Breast epithelium (tissue), 3 donors: ENCODE measurements around the gene IGF2BP1.

Experiments used
- POLR2A ChIP-seq: fragments of 450-650 bp; IDR thresholded peaks from one replicate; pipeline ENCODE4 v1.6.1; 2016; ENCODE audit warnings: antibody characterized with exemption, mild to moderate bottlenecking, moderate library complexity
- TF ChIP-seq, protein P1 (sequence below), 3 donors: fragments of 450-650 bp; IDR thresholded peaks; one replicate each; pipeline ENCODE4 v1.5.1; 2016 to 2017; ENCODE audit warnings: antibody characterized with exemption in 3 of 3, mild to moderate bottlenecking in 3 of 3, moderate library complexity in 3 of 3

DNA sequence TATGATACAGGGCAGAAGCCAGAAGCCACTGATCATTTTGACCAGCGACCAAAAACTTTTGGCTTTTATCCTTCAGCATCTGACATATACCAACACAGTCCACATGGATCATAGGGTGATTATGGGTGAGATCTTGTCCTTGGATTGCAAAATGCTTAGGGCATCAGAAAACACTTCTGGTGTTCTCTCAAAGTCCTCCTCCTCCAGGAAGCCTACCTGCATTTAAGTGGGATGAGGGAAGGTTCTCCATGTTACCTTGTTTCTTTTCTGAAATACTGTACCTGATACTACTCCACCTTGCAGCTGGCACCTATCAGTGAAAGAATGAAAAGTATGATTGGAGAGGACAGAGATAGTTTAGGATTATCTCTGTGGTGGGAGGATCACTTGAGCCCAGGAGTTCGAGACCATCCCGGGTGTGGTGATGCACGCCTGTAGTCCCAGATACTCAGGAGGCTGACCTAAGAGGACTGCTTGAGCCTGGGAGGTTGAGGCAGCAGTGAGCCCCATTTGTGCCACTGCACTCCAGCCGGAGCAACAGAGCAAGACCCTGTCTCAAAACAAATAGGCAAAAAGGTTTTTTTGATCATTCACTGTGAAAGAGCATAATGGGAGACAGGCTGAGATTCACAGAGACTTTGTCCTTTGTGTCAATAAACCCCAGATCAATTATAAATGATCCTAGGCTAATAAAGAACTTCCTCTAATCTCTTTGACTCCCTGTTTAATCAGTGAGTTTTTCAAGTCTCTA lies 88.6 kb downstream of the IGF2BP1 start:
- TF ChIP-seq POLR2A, result no peak
- TF ChIP-seq, protein P1, sequence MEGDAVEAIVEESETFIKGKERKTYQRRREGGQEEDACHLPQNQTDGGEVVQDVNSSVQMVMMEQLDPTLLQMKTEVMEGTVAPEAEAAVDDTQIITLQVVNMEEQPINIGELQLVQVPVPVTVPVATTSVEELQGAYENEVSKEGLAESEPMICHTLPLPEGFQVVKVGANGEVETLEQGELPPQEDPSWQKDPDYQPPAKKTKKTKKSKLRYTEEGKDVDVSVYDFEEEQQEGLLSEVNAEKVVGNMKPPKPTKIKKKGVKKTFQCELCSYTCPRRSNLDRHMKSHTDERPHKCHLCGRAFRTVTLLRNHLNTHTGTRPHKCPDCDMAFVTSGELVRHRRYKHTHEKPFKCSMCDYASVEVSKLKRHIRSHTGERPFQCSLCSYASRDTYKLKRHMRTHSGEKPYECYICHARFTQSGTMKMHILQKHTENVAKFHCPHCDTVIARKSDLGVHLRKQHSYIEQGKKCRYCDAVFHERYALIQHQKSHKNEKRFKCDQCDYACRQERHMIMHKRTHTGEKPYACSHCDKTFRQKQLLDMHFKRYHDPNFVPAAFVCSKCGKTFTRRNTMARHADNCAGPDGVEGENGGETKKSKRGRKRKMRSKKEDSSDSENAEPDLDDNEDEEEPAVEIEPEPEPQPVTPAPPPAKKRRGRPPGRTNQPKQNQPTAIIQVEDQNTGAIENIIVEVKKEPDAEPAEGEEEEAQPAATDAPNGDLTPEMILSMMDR (IDR thresholded peaks at IDR 0.05), result no peak
